IMR-90 (cell line): ENCODE measurements around the gene GDF9.

Experiments used
- CTCF ChIP-seq: conservative IDR thresholded peaks from 2 replicates; pipeline ENCODE4 v1.5.1; 2012; ENCODE audit warnings: mild to moderate bottlenecking, low read depth, low read length, improper control_type of control experiment
- ELK1 ChIP-seq: fragments of 150-350 bp; IDR thresholded peaks from 2 replicates; pipeline ENCODE4 v1.6.1; 2016; ENCODE audit warnings: low read depth, mild to moderate bottlenecking, low read length, moderate library complexity, borderline replicate concordance

- TF ChIP-seq CTCF (no peak), ELK1 (no peak)
Observed at GRCh38 chr5:132876020-132876759, 9.9 kb upstream of the GDF9 start.
